HCT116 (cell line): ENCODE data around the gene COX11.

ENCODE experiments used
- CTCF ChIP-seq, 3 experiments: fragments of 200-600 bp in 1 of 3; sonication (generic) in 1 of 3; IDR thresholded peaks in 2 of 3; conservative IDR thresholded peaks in 1 of 3; 2 replicates each; pipeline ENCODE4 v1.5.1; 2012 to 2017; ENCODE audit warnings: low read depth in 2 of 3, low read length in 2 of 3, antibody characterized with exemption in 1 of 3, borderline replicate concordance in 1 of 3, control low read depth in 1 of 3, mild to moderate bottlenecking in 1 of 3, mixed read lengths in 1 of 3, mixed run types in 1 of 3, moderate library complexity in 1 of 3; ENCODE audit not compliant: insufficient read depth in 1 of 3
- EZH2phosphoT487 ChIP-seq: fragments of 200-600 bp; IDR thresholded peaks from 2 replicates; pipeline ENCODE4 v1.6.1; 2018; ENCODE audit warnings: antibody characterized with exemption, borderline replicate concordance
- MAX ChIP-seq: IDR thresholded peaks from 2 replicates; pipeline ENCODE4 v1.6.1; 2012
- POLR2AphosphoS5 ChIP-seq: IDR thresholded peaks from 2 replicates; pipeline ENCODE4 v1.6.1; 2011; ENCODE audit warnings: mild to moderate bottlenecking, low read depth, low read length, moderate library complexity
- REST ChIP-seq: IDR thresholded peaks from 2 replicates; pipeline ENCODE4 v1.6.1; 2012; ENCODE audit warnings: low read depth
- SIN3A ChIP-seq: IDR thresholded peaks from 2 replicates; pipeline ENCODE4 v1.6.1; 2012; ENCODE audit warnings: low read depth
- ZNF274 ChIP-seq: fragments of 200-500 bp; sonication (Bioruptor generic); IDR thresholded peaks from 2 replicates; pipeline ENCODE4 v1.6.1; 2014; ENCODE audit warnings: mild to moderate bottlenecking, low read depth, low read length, inconsistent platforms

- TF ChIP-seq POLR2AphosphoS5 (no peak), MAX (no peak), CTCF (IDR thresholded peaks at IDR 0.05 in 2 of 3, conservative IDR thresholded peaks at IDR 0.05 in 1 of 3; ENCODE audit: borderline replicate concordance in 1 of 3, insufficient read depth in 1 of 3, low read depth in 2 of 3, low read length in 2 of 3) (no peak), SIN3A (no peak), ZNF274 (no peak), REST (no peak), EZH2phosphoT487 (no peak)
Observed at GRCh38 chr17:54976316-54976715, 7.9 kb upstream of the COX11 start.
